ENCODE measurements around the gene TTC39B. TPM values are rescaled to one million over a fixed set of nuclear protein-coding genes. Genes with fewer than 3 reads are reported as not detected.
A peak's percentile ranks its signal among the peaks of the same experiment; 100 is the strongest.

The TTC39B gene
- total RNA-seq, 1 donor from 2014 or later: 7.0 TPM

DNA sequence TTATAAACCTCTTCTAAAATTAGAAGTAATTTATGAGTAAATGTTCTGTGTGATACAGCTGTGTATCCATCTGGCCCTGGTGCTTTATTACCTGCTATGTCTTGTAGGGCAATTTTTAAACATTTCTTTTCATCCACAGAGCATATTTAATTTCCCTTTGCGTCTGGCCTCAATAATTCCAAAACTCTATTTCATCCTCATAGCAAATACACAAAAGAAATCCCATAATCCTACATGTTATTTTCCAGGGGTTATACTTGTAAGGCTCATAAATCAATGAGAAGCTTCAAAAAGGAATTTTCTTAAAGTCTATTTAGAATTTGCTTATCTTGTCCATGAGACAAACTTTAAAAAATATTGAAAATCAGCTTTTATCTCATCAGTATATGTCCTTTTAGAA, 167.0 kb downstream of the TTC39B start:
- no peaks in the 10 kb centered on the region for H3K9me3 Mint-ChIP-seq (ENCODE audit: unreplicated experiment)
- no peak for FAIRE-seq
- Histone ChIP-seq H3K4me2 (ENCODE audit: low read length) (no peak overlapping the region), H3K9me3 (ENCODE audit: insufficient read depth, low read depth, low read length) (no peaks in the 10 kb centered on the region), H3K9ac (ENCODE audit: low read length) (no peak overlapping the region), H3K79me2 (ENCODE audit: insufficient read depth, low read length) (no peaks in the 10 kb centered on the region), H4K20me1 (ENCODE audit: insufficient read depth, low read length) (no peaks in the 10 kb centered on the region), H3K4me3 (ENCODE audit: insufficient read depth, low read depth, low read length) (no peak overlapping the region), H3K4me1 (ENCODE audit: insufficient read depth, low read length) (peaks cover 8% of the 10 kb centered on the region), H3K27ac (ENCODE audit: low read depth, low read length) (no peak overlapping the region), H3K36me3 (ENCODE audit: insufficient read depth, low read length) (no peaks in the 10 kb centered on the region), H2AFZ (ENCODE audit: low read depth, low read length) (no peak overlapping the region), H3K27me3 (ENCODE audit: insufficient read depth, low read length) (peaks cover 4% of the 10 kb centered on the region)
- TF ChIP-seq EZH2 (IDR thresholded peaks at IDR 0.05; ENCODE audit: insufficient read depth, low read length): no peak
- TF ChIP-seq, protein P1, sequence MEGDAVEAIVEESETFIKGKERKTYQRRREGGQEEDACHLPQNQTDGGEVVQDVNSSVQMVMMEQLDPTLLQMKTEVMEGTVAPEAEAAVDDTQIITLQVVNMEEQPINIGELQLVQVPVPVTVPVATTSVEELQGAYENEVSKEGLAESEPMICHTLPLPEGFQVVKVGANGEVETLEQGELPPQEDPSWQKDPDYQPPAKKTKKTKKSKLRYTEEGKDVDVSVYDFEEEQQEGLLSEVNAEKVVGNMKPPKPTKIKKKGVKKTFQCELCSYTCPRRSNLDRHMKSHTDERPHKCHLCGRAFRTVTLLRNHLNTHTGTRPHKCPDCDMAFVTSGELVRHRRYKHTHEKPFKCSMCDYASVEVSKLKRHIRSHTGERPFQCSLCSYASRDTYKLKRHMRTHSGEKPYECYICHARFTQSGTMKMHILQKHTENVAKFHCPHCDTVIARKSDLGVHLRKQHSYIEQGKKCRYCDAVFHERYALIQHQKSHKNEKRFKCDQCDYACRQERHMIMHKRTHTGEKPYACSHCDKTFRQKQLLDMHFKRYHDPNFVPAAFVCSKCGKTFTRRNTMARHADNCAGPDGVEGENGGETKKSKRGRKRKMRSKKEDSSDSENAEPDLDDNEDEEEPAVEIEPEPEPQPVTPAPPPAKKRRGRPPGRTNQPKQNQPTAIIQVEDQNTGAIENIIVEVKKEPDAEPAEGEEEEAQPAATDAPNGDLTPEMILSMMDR (IDR thresholded peaks at IDR 0.05; ENCODE audit: insufficient read depth, low read depth, low read length): no peak
- DNase-seq (ENCODE audit: low read depth): no peak
- no peak overlapping the region for H3K27ac Mint-ChIP-seq (ENCODE audit: unreplicated experiment)
- H3K36me3 Mint-ChIP-seq (ENCODE audit: low read depth, unreplicated experiment): no peaks in the 10 kb centered on the region
- H3K4me1 Mint-ChIP-seq (ENCODE audit: low read depth, unreplicated experiment): peaks cover 4% of the 10 kb centered on the region
- H3K27me3 Mint-ChIP-seq (ENCODE audit: low read depth, unreplicated experiment): no peaks in the 10 kb centered on the region
- H3K4me3 Mint-ChIP-seq (ENCODE audit: unreplicated experiment): no peak overlapping the region

DNA sequence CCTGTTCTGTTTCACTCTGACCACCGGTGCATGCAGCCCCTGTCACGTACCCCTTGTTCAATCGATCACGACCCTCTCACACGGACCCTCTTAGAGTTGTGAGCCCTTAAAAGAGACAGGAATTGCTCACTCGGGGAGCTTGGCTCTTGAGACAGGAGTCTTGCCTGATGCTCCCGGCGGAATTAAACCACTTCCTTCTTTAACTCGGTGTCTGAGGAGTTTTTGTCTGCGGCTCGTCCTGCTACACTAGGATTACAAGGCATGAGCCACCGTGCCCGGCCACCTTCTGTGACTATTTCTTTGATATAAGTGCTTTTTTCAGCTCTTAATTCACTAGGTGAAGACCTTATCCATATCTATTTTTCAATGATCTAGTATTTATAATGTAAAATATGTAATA, 167.5 kb downstream of the TTC39B start:
- H3K4me1 ChIP-seq (ENCODE audit: insufficient read depth, low read length): peaks cover 5% of the 10 kb centered on the region
- no peak overlapping the region for H3K4me3 Mint-ChIP-seq (ENCODE audit: unreplicated experiment)
- H3K27me3 Mint-ChIP-seq (ENCODE audit: low read depth, unreplicated experiment): no peaks in the 10 kb centered on the region
- no peaks in the 10 kb centered on the region for H3K79me2 ChIP-seq (ENCODE audit: insufficient read depth, low read length)
- no peak for FAIRE-seq
- no peak overlapping the region for H3K9ac ChIP-seq (ENCODE audit: low read length)
- H3K4me2 ChIP-seq (ENCODE audit: low read length): no peak overlapping the region
- H3K36me3 ChIP-seq (ENCODE audit: insufficient read depth, low read length): no peaks in the 10 kb centered on the region
- no peaks in the 10 kb centered on the region for H3K9me3 ChIP-seq (ENCODE audit: insufficient read depth, low read depth, low read length)
- no peaks in the 10 kb centered on the region for H4K20me1 ChIP-seq (ENCODE audit: insufficient read depth, low read length)
- H3K27me3 ChIP-seq (ENCODE audit: insufficient read depth, low read length): peaks cover 4% of the 10 kb centered on the region
- no peaks in the 10 kb centered on the region for H3K36me3 Mint-ChIP-seq (ENCODE audit: low read depth, unreplicated experiment)
- H3K27ac Mint-ChIP-seq (ENCODE audit: unreplicated experiment): no peak overlapping the region
- TF ChIP-seq, protein P1 (IDR thresholded peaks at IDR 0.05; ENCODE audit: insufficient read depth, low read depth, low read length): no peak
- TF ChIP-seq EZH2 (IDR thresholded peaks at IDR 0.05; ENCODE audit: insufficient read depth, low read length): no peak
- no peak overlapping the region for H3K27ac ChIP-seq (ENCODE audit: low read depth, low read length)
- H3K4me1 Mint-ChIP-seq (ENCODE audit: low read depth, unreplicated experiment): peaks cover 4% of the 10 kb centered on the region
- H2AFZ ChIP-seq (ENCODE audit: low read depth, low read length): peak overlapping the region; percentile 43
- DNase-seq (ENCODE audit: low read depth): no peak
- no peak overlapping the region for H3K4me3 ChIP-seq (ENCODE audit: insufficient read depth, low read depth, low read length)
- no peaks in the 10 kb centered on the region for H3K9me3 Mint-ChIP-seq (ENCODE audit: unreplicated experiment)

DNA sequence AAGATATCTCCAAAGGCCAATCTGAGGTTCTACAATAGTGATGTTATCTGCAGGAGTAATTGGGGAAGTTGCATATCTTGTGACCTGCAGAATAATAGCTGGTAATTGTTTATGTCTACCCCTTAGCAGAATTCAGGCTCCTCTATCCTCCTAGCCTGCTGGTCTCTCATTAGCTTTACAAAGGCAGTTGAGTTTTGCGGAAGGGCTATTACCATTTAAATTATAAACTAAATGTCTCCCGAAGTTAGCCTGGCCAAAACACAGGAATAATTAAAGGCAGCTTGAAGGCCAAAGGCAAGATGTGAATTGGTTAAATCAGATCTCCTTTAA, 168.7 kb downstream of the TTC39B start:
- Histone ChIP-seq H3K4me2 (ENCODE audit: low read length) (no peak overlapping the region), H3K9me3 (ENCODE audit: insufficient read depth, low read depth, low read length) (no peaks in the 10 kb centered on the region), H3K27me3 (ENCODE audit: insufficient read depth, low read length) (peaks cover 4% of the 10 kb centered on the region), H3K27ac (ENCODE audit: low read depth, low read length) (no peak overlapping the region), H3K79me2 (ENCODE audit: insufficient read depth, low read length) (no peaks in the 10 kb centered on the region), H3K9ac (ENCODE audit: low read length) (no peak overlapping the region), H3K4me3 (ENCODE audit: insufficient read depth, low read depth, low read length) (no peak overlapping the region), H2AFZ (ENCODE audit: low read depth, low read length) (no peak overlapping the region), H3K36me3 (ENCODE audit: insufficient read depth, low read length) (no peaks in the 10 kb centered on the region), H3K4me1 (ENCODE audit: insufficient read depth, low read length) (no peaks in the 10 kb centered on the region), H4K20me1 (ENCODE audit: insufficient read depth, low read length) (no peaks in the 10 kb centered on the region)
- Mint-ChIP-seq H3K4me3 (ENCODE audit: unreplicated experiment) (no peak overlapping the region), H3K27me3 (ENCODE audit: low read depth, unreplicated experiment) (no peaks in the 10 kb centered on the region), H3K9me3 (ENCODE audit: unreplicated experiment) (no peaks in the 10 kb centered on the region), H3K36me3 (ENCODE audit: low read depth, unreplicated experiment) (no peaks in the 10 kb centered on the region), H3K4me1 (ENCODE audit: low read depth, unreplicated experiment) (peaks cover 4% of the 10 kb centered on the region), H3K27ac (ENCODE audit: unreplicated experiment) (no peak overlapping the region)
- TF ChIP-seq, protein P1 (IDR thresholded peaks at IDR 0.05; ENCODE audit: insufficient read depth, low read depth, low read length): no peak
- TF ChIP-seq EZH2 (IDR thresholded peaks at IDR 0.05; ENCODE audit: insufficient read depth, low read length): no peak
- DNase-seq (ENCODE audit: low read depth) (no peak), FAIRE-seq (no peak)
